Measurements from ENCODE around the gene MAGEA4.

Gene MAGEA4

DNA sequence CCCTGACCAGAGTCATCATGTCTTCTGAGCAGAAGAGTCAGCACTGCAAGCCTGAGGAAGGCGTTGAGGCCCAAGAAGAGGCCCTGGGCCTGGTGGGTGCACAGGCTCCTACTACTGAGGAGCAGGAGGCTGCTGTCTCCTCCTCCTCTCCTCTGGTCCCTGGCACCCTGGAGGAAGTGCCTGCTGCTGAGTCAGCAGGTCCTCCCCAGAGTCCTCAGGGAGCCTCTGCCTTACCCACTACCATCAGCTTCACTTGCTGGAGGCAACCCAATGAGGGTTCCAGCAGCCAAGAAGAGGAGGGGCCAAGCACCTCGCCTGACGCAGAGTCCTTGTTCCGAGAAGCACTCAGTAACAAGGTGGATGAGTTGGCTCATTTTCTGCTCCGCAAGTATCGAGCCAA, 11.0 kb downstream of the MAGEA4 start:
- DNase-seq (ENCODE audit: low read depth in 2 of 2): no peak

DNA sequence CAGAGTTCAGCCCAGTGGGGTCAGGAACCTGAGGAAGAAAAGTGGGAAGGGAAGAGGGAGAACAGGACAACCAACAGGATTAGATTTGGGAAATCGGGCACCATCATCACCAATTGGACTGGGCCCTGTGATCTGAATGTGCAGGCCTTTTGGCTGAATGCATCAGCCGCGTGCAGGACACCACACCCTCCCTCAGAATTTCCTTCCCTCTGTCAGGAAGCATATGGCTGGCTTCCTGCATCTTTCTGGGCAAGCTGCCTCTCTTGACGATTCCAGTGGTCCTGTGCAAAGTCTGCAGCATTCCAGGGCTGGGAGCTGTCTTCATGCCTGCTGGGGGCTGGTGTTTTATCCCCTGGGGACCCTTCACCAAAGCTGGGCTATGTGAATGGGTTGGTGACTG, 16.4 kb downstream of the MAGEA4 start:
- no peak for DNase-seq (ENCODE audit: low read depth in 2 of 2)

DNA sequence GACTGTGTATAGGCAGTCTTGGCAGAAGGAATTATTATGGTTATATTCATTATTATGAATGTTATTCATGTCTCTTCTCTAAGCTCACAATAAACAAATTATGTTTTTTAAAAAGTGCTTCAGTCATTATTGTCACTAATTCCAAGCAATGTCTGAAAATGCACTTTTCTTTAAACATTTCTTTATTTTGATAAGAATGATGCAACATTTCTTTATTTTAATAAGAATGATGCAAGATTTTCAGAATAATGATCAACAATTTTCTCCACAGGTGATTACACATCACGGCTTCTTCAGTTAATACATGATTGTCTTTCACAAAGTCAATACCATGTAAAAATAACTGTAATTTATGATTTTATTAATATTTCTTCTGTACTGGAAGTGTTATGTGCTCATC, 22.7 kb downstream of the MAGEA4 start:
- DNase-seq (ENCODE audit: low read depth in 2 of 2): no peak

DNA sequence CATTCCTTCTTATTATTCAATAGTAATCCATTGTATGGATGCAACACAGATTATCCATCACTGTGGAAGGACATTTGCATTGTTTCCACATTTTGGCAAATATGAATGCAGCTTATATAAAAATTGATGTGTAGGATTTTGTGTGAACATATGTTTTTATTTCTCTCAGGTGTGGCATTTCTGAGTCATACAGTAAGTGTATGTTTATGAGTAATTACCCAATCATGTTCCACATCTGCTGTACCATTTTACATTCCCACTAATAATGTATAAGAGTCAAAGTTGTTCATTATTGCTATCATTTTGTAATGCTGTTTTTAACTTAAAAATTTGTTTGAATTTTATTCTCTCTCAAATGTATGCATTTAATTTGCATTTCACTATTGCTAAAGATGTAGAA, 25.5 kb downstream of the MAGEA4 start:
- DNase-seq (ENCODE audit: low read depth in 2 of 2): no peak

DNA sequence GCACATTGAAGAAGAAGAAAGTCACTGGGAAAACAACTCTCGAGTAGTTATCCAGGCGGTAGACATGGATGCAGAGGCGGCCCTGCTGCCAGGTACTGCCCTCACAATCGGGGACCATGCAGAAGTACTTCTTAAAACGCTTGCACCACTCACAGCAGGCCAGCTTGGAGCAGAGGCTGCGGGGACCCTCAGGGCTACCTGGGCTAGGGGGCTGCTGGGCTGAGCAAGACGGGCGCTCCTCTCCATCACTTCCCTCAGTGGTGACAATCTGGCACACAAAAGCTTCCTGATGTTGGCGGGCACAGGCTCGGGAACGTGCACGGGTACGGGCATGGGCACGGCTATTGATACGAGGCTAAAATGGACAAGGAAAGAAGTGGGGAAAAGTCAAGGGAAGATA, 42.0 kb downstream of the MAGEA4 start:
- DNase-seq (ENCODE audit: low read depth in 2 of 2): no peak

DNA sequence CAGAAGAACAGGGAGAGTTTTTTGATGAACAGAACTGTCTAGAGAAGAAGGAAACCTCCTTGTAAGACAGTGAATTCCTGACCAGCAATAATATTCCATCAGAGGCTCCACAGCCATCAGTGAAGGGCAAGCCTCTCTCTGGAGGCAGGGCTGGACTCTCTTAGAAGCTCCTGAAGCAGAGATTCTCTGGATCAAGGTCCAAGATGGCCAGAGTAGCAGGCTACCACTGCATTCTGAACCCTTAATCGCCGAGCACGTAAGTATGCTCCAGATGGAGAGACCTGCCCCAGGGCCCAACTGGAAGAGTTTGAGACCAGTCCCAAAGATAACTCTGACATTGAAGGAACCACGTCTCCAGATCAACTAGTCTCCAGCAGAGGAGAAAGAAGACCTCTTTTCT, 45.4 kb downstream of the MAGEA4 start:
- no peak for DNase-seq (ENCODE audit: low read depth in 2 of 2)

DNA sequence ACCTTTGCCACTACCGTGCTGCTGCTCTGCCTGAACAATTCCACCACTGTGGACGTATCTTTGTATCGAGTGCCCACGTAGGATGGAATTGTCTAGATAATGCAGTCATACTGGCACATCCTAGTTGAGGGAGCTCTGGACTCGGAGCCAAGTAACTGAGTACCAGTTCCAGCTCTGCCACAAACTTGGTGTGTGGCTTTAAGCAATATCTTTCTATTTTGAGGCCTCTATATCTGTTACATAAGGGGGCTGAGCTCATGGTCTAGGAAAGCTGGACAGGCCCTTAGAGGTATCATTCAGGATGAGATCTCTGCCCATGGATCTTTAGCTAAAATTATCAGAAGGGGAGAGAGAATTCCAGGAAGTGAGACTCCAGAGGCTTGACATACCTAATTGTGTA, 49.3 kb downstream of the MAGEA4 start:
- no peak for DNase-seq (ENCODE audit: low read depth in 2 of 2)

DNA sequence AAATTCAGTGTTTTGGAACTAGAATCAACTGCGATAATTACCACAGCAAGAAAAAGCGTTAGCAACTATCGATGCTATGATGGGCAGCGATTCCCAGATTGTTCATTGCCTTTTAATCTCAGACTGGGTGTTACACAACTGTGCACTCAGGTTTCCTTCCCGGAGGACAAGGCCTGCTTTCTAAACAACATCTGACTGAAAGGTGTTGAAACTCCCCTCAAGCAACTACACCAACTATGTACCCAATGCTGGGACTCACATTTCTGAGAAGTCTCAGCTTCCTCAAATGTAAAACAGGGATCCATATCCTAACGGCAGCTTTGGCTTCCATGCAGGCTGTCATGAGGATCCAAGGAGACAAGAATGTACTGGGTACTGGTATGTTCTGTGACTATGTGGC, 53.5 kb downstream of the MAGEA4 start:
- no peak for DNase-seq (ENCODE audit: low read depth in 2 of 2)

DNA sequence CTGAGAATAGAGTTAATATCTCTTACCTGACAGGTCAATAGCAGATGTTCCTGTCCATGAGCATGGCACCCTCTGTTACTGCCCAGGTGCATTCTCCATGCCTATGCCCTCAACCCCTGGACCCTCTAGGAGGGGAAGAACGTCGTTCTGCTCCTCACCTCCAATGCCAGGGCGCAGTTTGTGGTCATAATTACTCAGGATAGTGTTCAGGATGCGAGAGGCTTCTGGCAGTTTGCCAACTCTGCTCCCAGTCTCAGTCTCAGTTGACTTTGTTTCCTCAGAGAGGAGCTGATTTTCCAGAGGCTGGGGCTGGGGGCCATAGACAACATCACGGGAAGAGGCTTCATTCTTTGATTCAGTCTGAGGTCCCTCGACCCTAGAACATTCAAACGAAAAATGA, 57.3 kb downstream of the MAGEA4 start:
- DNase-seq (ENCODE audit: low read depth in 2 of 2): no peak

DNA sequence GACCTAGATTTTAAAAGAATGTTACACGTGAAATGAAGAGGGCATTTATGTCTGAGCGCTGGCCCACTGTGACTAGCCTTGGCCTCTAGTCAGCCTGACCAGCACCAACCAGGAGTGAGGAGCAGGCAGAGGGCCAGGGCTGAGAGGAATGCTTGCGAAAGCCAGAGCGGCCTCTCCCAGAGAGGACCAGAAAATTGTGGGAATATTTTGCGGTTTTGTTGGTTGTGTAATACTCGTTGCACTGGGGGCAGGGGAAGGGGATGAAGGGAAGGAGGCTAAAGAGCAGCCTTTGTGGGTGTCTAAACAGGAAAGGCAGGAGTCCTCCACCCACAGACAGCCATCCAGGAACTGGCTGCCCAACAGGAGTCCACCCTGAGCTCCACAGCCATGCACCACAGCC, 58.0 kb downstream of the MAGEA4 start:
- DNase-seq (ENCODE audit: low read depth in 2 of 2): no peak

DNA sequence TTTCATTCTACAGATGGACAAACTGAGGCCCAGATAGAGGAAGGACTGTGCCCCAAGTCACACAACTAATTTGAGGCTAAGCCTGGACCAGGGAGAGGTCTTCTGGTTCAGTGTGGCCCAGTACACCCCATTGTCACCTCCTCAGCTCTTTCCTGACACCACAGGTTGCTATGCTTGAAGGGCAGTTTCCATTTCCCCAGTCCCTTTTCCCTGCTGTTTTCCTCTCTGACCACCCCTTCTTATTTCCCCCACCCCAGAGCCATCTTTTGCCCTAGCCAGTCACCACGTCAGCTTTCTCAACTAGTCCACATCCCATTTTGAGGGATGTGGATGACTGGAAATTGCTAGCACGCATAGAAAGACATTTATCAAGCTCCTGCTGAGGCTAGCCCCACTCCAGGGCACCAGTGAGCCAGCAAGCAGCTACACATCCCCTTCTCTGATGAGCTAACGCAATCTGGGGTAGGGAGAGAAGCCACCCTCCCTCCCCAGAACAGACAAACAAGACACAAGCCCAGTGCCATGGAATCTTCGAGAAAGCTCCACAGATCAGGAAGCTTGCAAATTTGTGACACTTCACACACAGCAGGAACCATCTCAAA, 60.5 kb downstream of the MAGEA4 start:
- DNase-seq (ENCODE audit: low read depth in 2 of 2): no peak

DNA sequence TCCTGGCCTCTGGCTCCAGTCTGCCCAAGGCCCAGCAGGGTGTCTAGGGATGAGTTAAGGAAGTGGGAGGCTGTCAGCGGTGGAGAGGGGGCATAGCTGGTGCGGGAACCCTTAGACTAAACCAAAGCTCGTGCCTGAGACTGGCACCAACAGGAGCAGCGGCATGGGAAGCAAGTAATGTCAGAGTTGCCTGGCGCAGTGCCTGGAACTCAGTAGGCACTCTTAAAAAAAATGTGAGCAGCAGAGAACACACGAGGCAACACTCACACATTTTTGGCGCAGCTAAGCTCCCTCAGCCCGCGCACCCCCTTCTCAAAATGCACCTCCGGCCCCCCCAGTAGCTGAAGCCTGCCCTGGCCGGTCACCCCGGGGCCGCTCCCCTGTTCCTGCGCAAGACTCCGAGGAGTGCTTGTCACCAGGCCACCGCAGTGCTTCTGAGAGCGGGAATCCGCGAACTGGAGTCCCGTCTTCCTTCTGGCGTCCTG, 61.2 kb downstream of the MAGEA4 start:
- no peak for DNase-seq (ENCODE audit: low read depth in 2 of 2)
